Right ventricle myocardium superior (tissue), 1 donor: ENCODE measurements around the gene APOL3. TPM values are rescaled to one million over a fixed set of nuclear protein-coding genes. Genes with fewer than 3 reads are reported as not detected.
"Not testable (repeated sequence)": the region's sequence is repeated elsewhere in the genome, so short reads cannot be mapped to it uniquely, and the experiment has no call there.

Experiments
- ATAC-seq: fragments of 200-7000 bp; cut with Tn5 transposase; one replicate; pipeline ENCODE4 v1.9.1; 2020; ENCODE audit warnings: mild to moderate bottlenecking; ENCODE audit not compliant: poor library complexity
- DNase-seq: peaks from one replicate; pipeline ENCODE4 v3.0.0-alpha.2; 2020
- intact Hi-C: fragments of 100-400 bp; cut with DNase I; formaldehyde crosslinking; loops from one replicate; pipeline ENCODE4 v1.11.2; 2022
- total RNA-seq: library from RNA; stranded (reverse); fragmentation: NEBNext Ultra II Directional; extraction: Animal tissue kit (Norgen Biotek cat#: 25700); gene quantifications from one replicate; pipeline ENCODE4 v1.2.1, GENCODE V29; 2021
- donor health status: DM: no; HTN: yes; CAD: no; lungs with severe emphysema.

APOL3 gene
- total RNA-seq, 1 donor from 2014 or later: 25.5 TPM

GRCh38 chr22:36166518-36167220 is 6.1 kb upstream of the APOL3 start:
- ATAC-seq (no peak), DNase-seq (no peak)
- intact Hi-C loops: no loop called here

- intact Hi-C loops: no loop called here
- DNase-seq (no peak), ATAC-seq (no peak)
Measured at GRCh38 chr22:36166086-36166485, 5.5 kb upstream of the APOL3 start.

- intact Hi-C loops: no loop called here
- ATAC-seq: no peak
- DNase-seq: no peak
Measured at GRCh38 chr22:36165141-36165540, 4.6 kb upstream of the APOL3 start.

DNA sequence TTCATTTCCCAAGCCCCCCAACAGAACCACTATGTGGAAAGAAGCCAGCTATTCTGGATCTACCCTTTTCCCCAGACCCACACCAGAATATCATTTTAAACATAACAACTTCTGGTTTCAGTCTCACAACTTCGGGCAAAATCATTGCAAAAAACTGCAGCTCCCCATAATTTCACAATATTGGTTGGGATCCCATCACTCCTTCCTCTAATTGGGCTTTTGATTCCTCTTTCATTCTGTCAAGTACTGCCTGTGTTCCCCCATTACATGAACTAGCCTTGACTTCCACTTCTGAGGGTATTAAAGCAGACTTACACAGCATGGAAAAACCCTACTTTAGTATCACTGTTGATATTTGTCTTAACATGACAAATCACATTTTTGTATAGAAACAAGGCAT is 4.1 kb upstream of the APOL3 start:
- ATAC-seq (peak; percentile 20), DNase-seq (no peak)
- intact Hi-C loops: no loop called here

DNA sequence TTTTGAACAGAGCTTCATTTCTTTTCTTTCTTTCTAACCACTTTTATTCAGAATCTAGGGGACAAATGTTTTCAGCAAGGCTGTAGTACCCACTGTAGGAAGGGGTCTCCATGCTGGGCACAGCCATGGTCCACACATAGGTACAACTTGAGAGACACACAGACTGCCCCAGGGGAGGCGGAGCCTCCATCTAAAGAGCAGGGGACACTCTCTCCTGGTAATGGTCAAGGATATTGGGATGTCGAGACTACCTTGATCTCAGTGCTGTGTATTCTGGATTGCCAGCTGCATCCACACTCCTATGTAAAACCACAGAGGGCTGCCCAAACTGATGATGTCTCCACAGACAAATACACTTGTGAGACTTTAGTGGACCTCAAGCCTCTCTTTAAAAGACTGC is 2.9 kb upstream of the APOL3 start:
- ATAC-seq (no peak), DNase-seq (no peak)
- intact Hi-C loops: no loop called here

DNA sequence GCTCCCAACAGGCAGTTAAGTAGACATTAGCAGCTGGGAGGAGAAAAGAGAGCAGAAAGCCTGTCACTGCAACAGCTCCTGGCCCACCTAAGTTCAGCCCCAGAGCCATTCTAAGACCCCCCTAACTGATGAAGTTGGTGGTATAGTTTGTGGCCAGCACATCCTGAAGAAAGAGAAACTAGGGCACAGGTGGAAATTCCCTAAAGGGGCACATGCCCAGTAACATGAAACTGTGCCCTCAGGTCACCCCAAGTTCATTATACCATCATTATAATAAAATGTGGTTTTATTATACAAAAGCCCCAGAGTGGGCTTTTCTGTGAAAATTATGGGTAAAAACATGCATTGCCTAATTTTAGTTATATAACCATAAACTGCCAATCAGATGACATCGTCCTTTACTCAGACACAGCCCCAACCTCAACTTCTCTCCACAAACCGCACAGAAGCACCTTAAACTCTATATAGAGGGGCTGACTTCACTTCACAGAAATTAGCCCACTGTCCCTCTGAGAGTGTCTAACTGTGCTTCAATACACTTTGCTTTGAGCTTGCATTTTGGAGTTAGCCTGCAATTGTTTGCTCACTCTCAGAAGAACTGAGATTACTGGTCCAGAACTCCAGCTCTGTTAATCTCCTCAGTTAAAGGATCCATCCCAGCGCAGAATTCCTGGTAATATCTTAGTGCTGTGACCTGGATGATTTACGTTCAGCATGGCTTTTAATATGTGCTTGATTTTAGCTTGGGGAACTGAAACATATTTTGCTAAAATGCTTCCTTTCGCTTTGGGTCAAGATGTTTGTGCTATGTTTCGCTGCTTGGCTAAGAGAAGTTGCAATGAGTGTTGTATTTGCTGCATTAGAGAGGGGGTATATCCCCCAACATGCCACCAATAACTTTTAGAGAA is 1.8 kb upstream of the APOL3 start:
- intact Hi-C loops: no loop called here
- DNase-seq: no peak
- no peak for ATAC-seq

DNA sequence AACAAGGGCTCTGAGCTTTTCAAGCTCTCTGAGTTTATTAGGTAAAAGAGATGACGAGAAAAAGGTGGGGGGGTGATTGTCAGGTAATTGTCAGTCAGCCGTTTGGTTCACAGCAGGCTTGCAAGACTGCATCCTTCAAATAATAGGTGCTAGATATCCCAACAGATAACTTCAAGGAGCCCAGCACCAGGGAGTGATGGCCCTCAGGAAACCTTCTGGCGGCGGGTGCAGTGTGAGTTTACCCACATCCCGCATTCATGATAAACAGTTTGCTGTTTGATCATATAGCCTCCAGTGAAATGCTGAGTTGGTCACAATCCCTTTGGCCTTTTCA is 1.2 kb upstream of the APOL3 start:
- intact Hi-C loops, ATAC-seq: not testable (repeated sequence)

GRCh38 chr22:36156515-36157419 is 3.8 kb downstream of the APOL3 start:
- intact Hi-C loops: no loop called here
- DNase-seq (peak; percentile 90), ATAC-seq (peak; percentile 77)

More for the DNA sequence above, 1.2 kb upstream of the APOL3 start:
- not testable (repeated sequence) for DNase-seq

- no peak for ATAC-seq
- intact Hi-C loops: no loop called here
- DNase-seq: no peak
Measured at GRCh38 chr22:36156119-36156514, 4.4 kb downstream of the APOL3 start.

GRCh38 chr22:36155702-36156101 is 4.9 kb downstream of the APOL3 start:
- ATAC-seq: peak; percentile 79
- peak; percentile 82 for DNase-seq
- intact Hi-C loops: no loop called here

DNA sequence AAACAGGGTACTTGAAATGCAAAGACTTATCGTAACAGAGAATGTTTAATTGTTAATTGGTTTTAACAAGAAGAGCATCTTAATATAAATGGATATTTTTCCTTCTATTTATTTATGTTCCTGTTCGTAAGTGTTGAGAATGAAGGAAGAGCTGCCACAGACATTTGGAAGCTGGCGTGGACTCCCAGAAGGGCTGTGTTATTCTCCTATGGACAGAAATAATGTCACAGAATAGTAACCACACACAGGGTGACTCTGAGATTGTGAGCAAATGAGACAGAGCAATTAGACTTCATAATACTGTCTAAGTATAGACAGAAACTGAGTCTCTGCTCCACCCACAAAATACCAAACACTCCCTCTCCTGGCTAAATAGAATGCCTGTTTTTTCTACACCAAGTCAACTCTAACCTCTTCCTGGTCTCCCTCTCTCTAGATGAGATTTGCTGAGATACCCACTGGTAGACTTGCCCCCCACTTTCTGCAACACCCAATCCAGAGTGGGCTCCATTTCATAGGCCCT is 6.1 kb downstream of the APOL3 start:
- intact Hi-C loops: no loop called here
- no peak for ATAC-seq
- no peak for DNase-seq

DNA sequence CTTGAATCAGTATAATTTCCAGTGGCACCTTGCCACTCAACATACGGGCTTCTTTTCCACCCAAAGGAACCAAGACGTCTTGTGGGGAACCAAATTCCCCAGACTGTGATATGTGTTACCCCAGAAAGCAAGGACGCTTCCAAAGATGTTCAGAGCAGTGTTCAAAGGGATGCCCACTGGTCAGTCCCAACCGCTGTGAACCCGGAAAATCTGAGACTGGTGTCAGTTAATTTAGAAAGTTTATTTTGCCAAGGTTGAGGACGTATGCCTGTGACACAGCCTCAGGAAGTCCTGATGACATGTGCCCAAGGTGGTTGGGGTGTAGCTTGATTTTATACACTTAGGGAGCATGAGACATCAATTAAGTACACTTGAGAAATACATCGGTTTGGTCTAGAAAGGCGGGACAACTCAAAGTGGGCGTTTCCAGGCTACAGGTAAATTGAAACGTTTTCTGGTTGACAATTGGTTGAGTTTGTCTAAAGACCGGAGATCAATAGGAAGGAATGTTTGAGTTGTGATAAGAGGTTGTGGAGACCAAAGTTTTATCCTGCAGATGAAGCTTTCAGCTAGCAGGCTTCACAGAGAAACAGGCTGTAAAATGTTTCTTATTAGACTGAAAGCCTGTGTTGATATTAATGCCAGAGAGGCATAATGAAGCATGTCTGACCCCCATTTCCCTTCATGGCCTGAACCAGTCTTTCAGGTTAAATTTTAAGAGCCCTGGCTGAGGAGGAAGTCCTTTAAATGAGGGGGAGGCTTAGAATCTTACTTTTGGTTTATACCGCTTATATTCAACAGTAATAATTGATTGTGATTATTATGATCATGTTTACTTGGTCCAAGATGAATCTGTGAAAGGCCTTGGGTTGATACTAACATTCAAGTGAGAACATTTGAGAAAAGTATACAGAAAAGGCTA is 6.8 kb downstream of the APOL3 start:
- intact Hi-C loops: no loop called here

DNA sequence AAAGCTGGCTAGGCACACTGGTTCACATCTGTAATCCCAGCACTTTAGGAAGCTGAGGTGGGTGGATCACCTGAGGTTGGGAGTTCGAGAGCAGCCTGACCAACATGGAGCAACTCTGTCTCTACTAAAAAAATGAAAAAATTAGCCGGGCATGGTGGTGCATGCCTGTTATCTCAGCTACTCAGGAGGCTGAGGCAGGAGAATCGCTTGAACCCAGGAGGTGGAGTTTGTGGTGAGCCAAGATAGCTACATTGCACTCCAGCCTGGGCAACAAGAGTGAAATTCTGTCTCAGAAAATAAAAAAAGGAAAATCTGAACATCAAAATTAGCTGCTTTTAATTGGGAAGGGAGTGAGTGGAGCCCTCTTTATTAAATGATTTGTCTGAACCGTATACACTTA is 7.7 kb downstream of the APOL3 start:
- intact Hi-C loops, DNase-seq, ATAC-seq: not testable (repeated sequence)

More for the DNA sequence above, 6.8 kb downstream of the APOL3 start:
- no peak for DNase-seq
- ATAC-seq: no peak

- intact Hi-C loops: no loop called here
- DNase-seq: no peak
- no peak for ATAC-seq
Measured at GRCh38 chr22:36152088-36152487, 8.5 kb downstream of the APOL3 start.

GRCh38 chr22:36151006-36151595 is 9.5 kb downstream of the APOL3 start:
- peak; percentile 18 for ATAC-seq
- intact Hi-C loops: no loop called here
- DNase-seq: no peak

- no peak for ATAC-seq
- intact Hi-C loops: loop anchor here (5.0 kb wide), 2 partner anchors 33 to 133 kb away; no protein-coding TSS in a partner anchor
- no peak for DNase-seq
Measured at GRCh38 chr22:36149441-36149840, 11.1 kb downstream of the APOL3 start.

GRCh38 chr22:36148411-36148810 is 12.1 kb downstream of the APOL3 start:
- DNase-seq (no peak), ATAC-seq (no peak)
- intact Hi-C loops: loop anchor here (5.0 kb wide), 2 partner anchors 34 to 134 kb away; no protein-coding TSS in a partner anchor
